AG09309 (cell line): Measurements from ENCODE around the gene OS9.
"Not testable (repeated sequence)": the region's sequence is repeated elsewhere in the genome, so short reads cannot be mapped to it uniquely, and the experiment has no call there.

Experiments used
- DNase-seq: peaks from one replicate; pipeline ENCODE4 v3.0.0-alpha.2; 2010; ENCODE audit warnings: low read depth
- H3K4me3 ChIP-seq: 2 replicates; pipeline ENCODE4 v1.5.1; 2011; ENCODE audit warnings: mild to moderate bottlenecking, low read depth, low read length, moderate library complexity; ENCODE audit not compliant: control insufficient read depth
- TF ChIP-seq, protein P1 (sequence below): IDR thresholded peaks from 2 replicates; pipeline ENCODE4 v1.5.1; 2011; ENCODE audit warnings: mild to moderate bottlenecking, low read depth, low read length, inconsistent platforms; ENCODE audit not compliant: insufficient read depth, control insufficient read depth; ENCODE audit errors: missing control alignments

Gene OS9

DNA sequence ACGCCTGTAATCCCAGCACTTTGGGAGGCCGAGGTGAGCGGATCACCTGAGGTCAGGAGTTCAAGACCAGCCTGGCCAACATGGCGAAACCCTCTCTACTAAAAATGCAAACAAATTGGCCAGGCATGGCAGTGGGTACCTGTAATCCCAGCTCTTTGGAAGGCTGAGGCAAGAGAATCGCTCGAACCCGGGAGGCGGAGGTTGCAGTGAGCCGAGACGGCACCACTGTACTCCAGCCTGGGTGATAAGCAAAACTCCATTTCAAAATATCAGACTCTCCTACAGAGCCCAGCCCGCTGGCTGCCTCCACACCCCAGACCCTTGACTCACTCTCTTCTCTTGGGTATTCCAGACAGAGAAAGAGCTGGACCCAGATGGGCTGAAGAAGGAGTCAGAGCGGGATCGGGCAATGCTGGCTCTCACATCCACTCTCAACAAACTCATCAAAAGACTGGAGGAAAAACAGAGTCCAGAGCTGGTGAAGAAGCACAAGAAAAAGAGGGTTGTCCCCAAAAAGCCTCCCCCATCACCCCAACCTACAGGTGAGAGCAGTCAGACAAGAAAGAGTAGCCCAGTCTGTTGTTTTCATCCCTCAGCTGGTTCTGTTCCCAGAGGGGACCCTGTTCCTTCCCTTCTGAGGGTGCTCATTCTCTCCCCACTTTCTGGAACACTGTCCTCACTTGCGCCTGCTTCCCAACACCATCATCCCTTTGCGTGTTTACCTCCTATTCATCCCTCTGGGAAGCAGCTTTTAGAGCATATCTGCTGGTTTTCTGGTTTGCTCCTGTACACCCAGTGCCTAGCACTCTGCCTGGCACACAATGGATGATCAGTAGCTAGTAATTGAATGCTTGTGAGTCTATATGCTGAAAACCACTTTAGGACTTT is 25.0 kb downstream of the OS9 start:
- no peak overlapping the region for H3K4me3 ChIP-seq
- TF ChIP-seq, protein P1, sequence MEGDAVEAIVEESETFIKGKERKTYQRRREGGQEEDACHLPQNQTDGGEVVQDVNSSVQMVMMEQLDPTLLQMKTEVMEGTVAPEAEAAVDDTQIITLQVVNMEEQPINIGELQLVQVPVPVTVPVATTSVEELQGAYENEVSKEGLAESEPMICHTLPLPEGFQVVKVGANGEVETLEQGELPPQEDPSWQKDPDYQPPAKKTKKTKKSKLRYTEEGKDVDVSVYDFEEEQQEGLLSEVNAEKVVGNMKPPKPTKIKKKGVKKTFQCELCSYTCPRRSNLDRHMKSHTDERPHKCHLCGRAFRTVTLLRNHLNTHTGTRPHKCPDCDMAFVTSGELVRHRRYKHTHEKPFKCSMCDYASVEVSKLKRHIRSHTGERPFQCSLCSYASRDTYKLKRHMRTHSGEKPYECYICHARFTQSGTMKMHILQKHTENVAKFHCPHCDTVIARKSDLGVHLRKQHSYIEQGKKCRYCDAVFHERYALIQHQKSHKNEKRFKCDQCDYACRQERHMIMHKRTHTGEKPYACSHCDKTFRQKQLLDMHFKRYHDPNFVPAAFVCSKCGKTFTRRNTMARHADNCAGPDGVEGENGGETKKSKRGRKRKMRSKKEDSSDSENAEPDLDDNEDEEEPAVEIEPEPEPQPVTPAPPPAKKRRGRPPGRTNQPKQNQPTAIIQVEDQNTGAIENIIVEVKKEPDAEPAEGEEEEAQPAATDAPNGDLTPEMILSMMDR, result no peak
- DNase-seq, result no peak

DNA sequence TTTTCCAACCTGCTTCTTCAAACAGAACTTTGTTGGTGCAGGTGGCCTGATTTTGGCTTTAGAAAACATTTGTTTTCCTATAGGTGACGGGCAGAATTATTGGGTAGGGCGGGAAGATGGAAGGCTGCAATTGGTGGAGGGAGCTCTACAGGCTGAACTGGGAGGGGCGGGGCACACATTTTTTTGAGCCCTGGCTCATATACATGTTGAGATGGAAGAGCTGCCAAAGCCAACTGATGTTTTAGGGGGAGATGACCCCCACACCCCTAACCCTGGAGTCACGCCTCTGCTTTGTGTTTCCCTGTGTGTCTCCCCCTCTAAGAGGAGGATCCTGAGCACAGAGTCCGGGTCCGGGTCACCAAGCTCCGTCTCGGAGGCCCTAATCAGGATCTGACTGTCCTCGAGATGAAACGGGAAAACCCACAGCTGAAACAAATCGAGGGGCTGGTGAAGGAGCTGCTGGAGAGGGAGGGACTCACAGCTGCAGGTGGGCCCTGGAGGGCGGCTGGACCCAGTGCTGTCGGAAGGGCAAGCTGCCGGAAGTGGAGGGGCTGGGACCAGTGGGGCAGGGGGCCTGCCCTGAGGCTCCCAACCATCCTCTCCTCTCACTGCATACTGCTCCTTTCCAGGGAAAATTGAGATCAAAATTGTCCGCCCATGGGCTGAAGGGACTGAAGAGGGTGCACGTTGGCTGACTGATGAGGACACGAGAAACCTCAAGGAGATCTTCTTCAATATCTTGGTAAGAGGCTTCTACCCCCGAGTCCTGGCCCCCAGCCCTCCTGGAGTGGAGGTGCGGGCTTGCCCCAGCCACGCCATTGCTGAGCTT is 26.1 kb downstream of the OS9 start:
- TF ChIP-seq, protein P1, result no peak
- no peak for DNase-seq
- H3K4me3 ChIP-seq, result no peak overlapping the region

DNA sequence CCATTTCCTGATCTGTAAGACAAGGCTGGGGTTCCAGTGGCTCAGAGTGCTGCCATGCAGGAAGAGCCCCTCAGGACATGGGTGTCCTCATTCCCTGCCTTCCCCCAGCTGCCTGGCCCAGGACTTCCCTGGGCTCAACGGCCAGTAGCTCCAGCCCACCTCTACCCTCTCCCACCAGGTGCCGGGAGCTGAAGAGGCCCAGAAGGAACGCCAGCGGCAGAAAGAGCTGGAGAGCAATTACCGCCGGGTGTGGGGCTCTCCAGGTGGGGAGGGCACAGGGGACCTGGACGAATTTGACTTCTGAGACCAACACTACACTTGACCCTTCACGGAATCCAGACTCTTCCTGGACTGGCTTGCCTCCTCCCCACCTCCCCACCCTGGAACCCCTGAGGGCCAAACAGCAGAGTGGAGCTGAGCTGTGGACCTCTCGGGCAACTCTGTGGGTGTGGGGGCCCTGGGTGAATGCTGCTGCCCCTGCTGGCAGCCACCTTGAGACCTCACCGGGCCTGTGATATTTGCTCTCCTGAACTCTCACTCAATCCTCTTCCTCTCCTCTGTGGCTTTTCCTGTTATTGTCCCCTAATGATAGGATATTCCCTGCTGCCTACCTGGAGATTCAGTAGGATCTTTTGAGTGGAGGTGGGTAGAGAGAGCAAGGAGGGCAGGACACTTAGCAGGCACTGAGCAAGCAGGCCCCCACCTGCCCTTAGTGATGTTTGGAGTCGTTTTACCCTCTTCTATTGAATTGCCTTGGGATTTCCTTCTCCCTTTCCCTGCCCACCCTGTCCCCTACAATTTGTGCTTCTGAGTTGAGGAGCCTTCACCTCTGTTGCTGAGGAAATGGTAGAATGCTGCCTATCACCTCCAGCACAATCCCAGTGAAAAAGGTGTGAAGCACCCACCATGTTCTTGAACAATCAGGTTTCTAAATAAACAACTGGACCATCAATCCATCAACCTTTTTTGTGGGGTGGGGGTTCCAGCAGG is 27.0 kb downstream of the OS9 start:
- DNase-seq, result no peak
- H3K4me3 ChIP-seq, result no peak overlapping the region
- TF ChIP-seq, protein P1, result no peak

DNA sequence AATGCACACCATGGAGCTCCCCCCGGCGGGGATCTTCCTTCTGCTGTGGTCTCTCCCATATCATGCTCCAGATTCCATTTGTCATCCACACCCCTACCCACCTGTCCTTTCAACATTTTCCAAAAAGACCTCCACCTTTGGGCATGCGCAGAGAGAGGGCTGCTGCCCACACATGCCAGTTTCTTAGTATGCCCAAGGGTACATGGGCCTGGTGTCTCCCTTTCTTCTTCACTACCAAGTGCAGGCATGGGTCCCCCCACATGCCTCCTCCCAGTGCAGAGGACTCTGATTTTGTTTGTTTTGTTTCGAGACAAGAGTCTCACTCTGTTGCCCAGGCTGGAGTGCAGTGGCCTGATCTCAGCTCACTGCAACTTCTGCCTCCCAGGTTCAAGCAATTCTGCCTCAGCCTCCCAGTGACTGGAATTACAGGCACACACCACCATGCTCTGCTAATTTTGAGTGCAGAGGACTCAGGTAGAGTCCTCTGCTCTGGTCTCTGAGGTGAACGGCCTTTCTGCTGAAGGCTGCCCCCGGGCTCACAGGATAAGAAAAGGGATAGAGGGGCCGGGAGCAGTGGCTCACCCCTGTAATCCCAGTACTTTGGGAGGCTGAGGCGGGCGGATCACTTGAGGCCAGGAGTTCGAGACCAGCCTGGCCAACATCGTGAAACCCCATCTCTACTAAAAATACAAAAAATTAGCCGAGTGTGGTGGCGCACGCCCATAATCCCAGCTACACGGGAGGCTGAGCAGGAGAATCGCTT is 28.1 kb downstream of the OS9 start:
- not testable (repeated sequence) for H3K4me3 ChIP-seq, DNase-seq

DNA sequence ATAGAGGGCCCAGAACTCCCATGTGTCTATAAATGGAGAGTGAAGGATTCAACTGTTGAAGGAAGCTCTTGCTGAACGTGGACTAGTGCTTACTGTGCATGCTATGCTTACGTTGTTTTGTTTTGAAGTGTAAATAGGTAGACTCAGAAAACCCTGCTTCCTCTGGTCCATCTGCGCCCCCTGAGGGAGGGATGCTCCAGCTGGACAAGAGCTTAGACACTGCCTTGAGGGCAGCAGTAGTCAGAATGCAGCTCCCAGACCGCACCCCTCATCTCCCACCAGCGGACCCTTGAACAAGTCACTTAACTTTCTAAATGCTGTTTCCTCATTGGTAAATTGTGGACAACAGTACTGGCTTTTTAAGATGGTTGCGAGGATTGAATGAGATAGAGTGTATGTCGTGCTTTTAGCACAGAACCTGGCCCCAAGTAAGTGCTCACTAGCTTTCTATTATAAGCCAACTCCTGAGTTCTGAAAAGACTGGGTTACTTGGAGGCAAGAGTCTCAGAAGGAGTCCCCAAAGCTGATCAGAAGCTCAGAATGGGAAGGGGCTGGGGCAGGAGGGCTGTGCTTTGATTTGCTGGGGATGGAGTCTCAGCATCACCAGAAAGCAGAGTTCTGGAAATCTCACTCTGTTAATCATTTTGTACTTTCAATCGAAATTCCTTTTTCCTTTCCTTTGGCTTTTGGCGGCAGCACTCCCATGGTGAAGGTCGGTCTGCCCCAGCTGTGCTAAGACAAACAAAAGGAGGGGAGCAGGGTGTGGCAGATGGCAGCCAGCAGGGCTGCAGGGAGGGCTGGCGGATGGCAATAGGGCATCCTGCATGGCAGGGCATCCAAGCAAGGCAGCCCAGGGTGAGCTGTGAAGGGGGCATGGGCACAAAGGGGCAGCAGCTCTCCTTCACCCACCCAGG is 29.0 kb downstream of the OS9 start:
- TF ChIP-seq, protein P1, result no peak
- H3K4me3 ChIP-seq, result no peak overlapping the region
- no peak for DNase-seq

DNA sequence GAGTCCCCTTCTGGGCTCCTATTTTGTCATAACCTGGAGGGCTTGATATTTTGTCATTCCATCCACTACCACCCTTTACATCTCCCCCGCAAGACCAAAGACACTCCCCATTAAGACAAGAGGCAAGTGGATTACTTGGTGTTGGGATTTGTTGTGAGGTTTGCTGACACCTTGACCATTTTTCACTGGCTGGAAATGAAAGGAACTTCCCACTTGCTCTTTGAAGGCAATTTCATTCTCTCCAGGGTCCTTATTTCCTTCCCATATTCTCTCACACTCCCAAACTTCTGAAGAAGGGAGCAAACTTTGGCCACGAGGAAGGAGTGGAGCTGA is 29.7 kb downstream of the OS9 start:
- H3K4me3 ChIP-seq, result no peak overlapping the region
- TF ChIP-seq, protein P1, result no peak
- no peak for DNase-seq
